Hepatocyte (in vitro differentiated cells): Measurements from ENCODE around the gene UBASH3A.

Source experiments
- CTCF ChIP-seq: fragments of 200-600 bp; sonication (generic); IDR thresholded peaks from 2 replicates; pipeline ENCODE4 v1.5.1; 2016; ENCODE audit warnings: antibody characterized with exemption, mild to moderate bottlenecking; ENCODE audit not compliant: poor library complexity
- EZH2 ChIP-seq: fragments of 200-600 bp; sonication (generic); IDR thresholded peaks from 2 replicates; pipeline ENCODE4 v1.6.1; 2016; ENCODE audit warnings: antibody characterized with exemption, mild to moderate bottlenecking, borderline replicate concordance
- EZH2phosphoT487 ChIP-seq: fragments of 200-600 bp; sonication (generic); IDR thresholded peaks from one replicate; pipeline ENCODE4 v1.6.1; 2018; ENCODE audit warnings: antibody characterized with exemption, mild to moderate bottlenecking, low read depth, moderate library complexity; ENCODE audit not compliant: unreplicated experiment, severe bottlenecking

GRCh38 chr21:42473498-42474042 lies 69.9 kb downstream of the UBASH3A start:
- no peak for TF ChIP-seq CTCF
- no peak for TF ChIP-seq EZH2phosphoT487
- no peak for TF ChIP-seq EZH2
